ENCODE data around the gene ASIC5.

ASIC5 gene

GRCh38 chr4:155878611-155879010 is 12.5 kb upstream of the ASIC5 start:
- DNase-seq: no peak

- no peak for DNase-seq
Observed at GRCh38 chr4:155877971-155878370, 11.9 kb upstream of the ASIC5 start.

- no peak for DNase-seq
Observed at GRCh38 chr4:155875878-155876277, 9.8 kb upstream of the ASIC5 start.

GRCh38 chr4:155855897-155856296 is 10.2 kb downstream of the ASIC5 start:
- DNase-seq: no peak

GRCh38 chr4:155854582-155855226 is 11.4 kb downstream of the ASIC5 start:
- no peak for DNase-seq

GRCh38 chr4:155853189-155853588 is 12.9 kb downstream of the ASIC5 start:
- DNase-seq: no peak

- no peak for DNase-seq
Observed at GRCh38 chr4:155849042-155849441, 17.0 kb downstream of the ASIC5 start.

GRCh38 chr4:155846929-155847328 is 19.1 kb downstream of the ASIC5 start:
- DNase-seq: no peak

GRCh38 chr4:155842080-155842479 is 24.0 kb downstream of the ASIC5 start:
- no peak for DNase-seq

- DNase-seq: no peak
Observed at GRCh38 chr4:155837203-155837796, 28.8 kb downstream of the ASIC5 start.

GRCh38 chr4:155832664-155833063 is 33.4 kb downstream of the ASIC5 start:
- no peak for DNase-seq

GRCh38 chr4:155828628-155829027 is 37.4 kb downstream of the ASIC5 start:
- no peak for DNase-seq

- DNase-seq: no peak
Observed at GRCh38 chr4:155822572-155822971, 43.5 kb downstream of the ASIC5 start.

GRCh38 chr4:155820887-155821518 is 45.1 kb downstream of the ASIC5 start:
- no peak for DNase-seq

- no peak for DNase-seq
Observed at GRCh38 chr4:155819066-155819465, 47.0 kb downstream of the ASIC5 start.

GRCh38 chr4:155818639-155819038 is 47.4 kb downstream of the ASIC5 start:
- DNase-seq: no peak

GRCh38 chr4:155811083-155811482 is 55.0 kb downstream of the ASIC5 start:
- no peak for DNase-seq

- no peak for DNase-seq
Observed at GRCh38 chr4:155809835-155810234, 56.2 kb downstream of the ASIC5 start.

GRCh38 chr4:155807021-155807420 is 59.1 kb downstream of the ASIC5 start:
- no peak for DNase-seq

GRCh38 chr4:155805016-155805415 is 61.1 kb downstream of the ASIC5 start:
- DNase-seq: no peak

- no peak for DNase-seq
Observed at GRCh38 chr4:155802190-155802959, 63.7 kb downstream of the ASIC5 start.

- no peak for DNase-seq
Observed at GRCh38 chr4:155800685-155801343, 65.3 kb downstream of the ASIC5 start.

GRCh38 chr4:155799794-155800123 is 66.3 kb downstream of the ASIC5 start:
- no peak for DNase-seq
